Measurements from ENCODE around the gene LRRC52.
"Not testable (repeated sequence)": the region's sequence is repeated elsewhere in the genome, so short reads cannot be mapped to it uniquely, and the experiment has no call there.

LRRC52 gene

DNA sequence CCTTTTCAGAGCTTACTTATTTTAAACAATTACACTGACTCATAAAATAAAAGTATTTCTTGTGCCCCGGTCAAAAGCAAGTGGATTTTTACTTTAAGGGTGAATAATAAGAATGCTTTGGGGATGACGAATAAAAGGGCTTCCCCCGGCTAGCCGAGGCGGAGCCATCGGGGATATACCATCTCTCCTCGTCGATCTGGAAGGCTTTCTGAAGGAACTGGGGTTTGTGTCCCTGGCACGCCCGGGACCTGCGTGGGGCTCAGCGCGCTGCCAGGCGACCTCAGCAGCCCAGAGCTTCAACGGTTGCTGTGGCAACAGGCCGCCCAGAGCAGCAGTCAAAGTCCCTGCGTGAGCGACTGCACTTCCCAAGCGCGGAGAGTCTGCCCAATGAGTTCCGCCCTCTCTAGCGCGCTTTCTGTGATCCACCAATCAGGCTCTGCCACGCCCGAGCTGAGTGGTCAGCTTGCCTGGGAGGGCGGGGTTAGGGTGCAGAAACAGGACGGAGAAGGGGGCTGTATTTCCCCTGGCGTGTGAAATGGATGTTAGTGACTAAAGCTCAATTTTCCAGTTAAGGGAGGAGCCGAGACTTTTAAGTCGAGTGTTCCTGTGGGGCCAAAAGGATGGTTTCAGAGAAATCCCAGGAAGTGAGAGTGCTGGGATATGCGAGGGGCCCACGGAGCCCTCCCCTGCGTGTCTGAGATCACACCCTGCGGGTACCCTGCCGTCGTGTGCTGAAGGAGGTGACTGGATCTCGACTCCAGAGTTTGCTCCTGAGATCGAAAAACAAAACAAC is 54.3 kb downstream of the LRRC52 start:
- TF ChIP-seq, protein P1, sequence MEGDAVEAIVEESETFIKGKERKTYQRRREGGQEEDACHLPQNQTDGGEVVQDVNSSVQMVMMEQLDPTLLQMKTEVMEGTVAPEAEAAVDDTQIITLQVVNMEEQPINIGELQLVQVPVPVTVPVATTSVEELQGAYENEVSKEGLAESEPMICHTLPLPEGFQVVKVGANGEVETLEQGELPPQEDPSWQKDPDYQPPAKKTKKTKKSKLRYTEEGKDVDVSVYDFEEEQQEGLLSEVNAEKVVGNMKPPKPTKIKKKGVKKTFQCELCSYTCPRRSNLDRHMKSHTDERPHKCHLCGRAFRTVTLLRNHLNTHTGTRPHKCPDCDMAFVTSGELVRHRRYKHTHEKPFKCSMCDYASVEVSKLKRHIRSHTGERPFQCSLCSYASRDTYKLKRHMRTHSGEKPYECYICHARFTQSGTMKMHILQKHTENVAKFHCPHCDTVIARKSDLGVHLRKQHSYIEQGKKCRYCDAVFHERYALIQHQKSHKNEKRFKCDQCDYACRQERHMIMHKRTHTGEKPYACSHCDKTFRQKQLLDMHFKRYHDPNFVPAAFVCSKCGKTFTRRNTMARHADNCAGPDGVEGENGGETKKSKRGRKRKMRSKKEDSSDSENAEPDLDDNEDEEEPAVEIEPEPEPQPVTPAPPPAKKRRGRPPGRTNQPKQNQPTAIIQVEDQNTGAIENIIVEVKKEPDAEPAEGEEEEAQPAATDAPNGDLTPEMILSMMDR (conservative IDR thresholded peaks at IDR 0.05; ENCODE audit: low read depth, low read length): no peak
- H3K4me3 ChIP-seq (ENCODE audit: low read depth, low read length): peak overlapping the region; percentile 73
- DNase-seq (ENCODE audit: low read depth): peak; percentile 97

DNA sequence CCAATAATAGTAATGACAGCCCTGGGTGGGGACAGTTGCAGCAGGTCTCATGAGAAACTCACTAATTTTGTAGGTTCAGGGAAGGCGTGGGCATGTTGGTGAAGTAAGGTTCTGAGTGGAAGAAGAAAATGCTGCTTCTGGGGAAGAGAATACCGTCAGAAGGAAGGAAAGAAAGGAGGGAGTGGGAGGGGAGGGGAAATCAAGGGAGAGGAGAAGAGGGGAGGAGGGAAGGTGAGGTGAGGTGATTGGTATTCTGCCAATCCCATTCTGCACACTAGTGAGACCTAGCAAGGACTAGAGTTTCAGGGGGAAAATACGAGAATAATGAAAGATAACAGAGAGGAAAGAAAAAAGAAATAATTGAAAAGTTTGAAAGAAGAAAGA is 54.9 kb downstream of the LRRC52 start:
- peak overlapping the region; percentile 73 for H3K4me3 ChIP-seq (ENCODE audit: low read depth, low read length)
- DNase-seq (ENCODE audit: low read depth): no peak
- TF ChIP-seq, protein P1 (conservative IDR thresholded peaks at IDR 0.05; ENCODE audit: low read depth, low read length): no peak

DNA sequence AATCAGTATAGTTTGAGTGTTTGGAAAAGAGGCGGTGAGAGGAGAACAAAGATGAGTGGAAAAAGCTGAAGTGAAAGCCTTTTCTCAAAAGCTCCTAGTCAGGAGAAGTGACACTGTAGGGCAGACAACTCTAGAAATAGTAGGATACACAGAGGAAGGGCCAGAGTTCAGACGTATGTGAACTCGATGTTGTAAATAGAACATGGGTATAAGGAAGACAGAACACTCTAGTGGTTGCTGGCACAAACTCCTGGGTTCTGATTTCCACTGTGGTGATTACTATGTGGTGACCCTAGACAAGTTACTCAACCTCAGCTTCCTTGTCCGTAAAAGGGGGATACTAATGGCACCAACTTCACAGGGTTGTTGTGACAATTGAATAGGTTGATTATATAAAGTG is 57.0 kb downstream of the LRRC52 start:
- TF ChIP-seq, protein P1 (conservative IDR thresholded peaks at IDR 0.05; ENCODE audit: low read depth, low read length): no peak
- DNase-seq (ENCODE audit: low read depth): no peak
- H3K4me3 ChIP-seq (ENCODE audit: low read depth, low read length): no peak overlapping the region

DNA sequence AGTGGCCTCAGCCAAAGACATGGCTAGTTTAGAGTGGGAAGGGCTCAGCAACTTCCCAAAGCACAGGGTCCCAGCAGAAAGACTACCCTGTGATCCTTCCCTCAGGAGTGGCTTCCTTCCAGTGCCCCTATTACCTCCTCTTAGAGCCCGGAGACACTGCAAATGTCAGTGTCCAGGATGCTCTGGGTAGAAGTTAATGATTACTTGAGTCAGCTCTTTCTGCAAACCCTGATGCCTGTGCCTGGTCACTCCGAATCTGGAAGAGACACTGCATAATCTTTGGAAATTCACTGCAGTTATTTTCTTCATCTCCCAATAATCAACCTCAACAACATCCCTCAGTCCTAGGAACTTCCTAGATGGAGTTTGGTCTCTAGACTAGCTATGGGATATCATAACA is 60.0 kb downstream of the LRRC52 start:
- no peak for DNase-seq (ENCODE audit: low read depth)
- TF ChIP-seq, protein P1 (conservative IDR thresholded peaks at IDR 0.05; ENCODE audit: low read depth, low read length): no peak
- H3K4me3 ChIP-seq (ENCODE audit: low read depth, low read length): no peak overlapping the region

DNA sequence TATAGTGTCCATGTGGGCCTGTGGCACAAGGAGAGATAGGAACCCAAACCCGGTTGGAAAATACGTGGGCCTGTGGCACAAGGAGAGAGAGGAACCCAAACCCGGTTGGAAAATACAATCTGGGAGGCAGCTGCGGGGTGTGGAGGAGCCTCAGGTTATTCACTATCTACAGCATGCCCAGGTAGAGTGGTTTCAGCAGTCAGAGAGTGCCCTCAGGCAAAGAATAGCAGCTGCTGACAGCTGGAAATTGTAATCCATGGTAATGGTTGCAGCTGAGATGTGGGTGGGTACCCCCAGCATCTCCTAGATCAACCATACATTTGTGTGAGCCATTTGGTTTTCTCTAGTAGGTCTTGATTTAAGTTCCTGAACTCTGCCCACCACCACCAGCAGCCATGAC is 61.4 kb downstream of the LRRC52 start:
- TF ChIP-seq, protein P1 (conservative IDR thresholded peaks at IDR 0.05; ENCODE audit: low read depth, low read length): no peak
- no peak for DNase-seq (ENCODE audit: low read depth)
- H3K4me3 ChIP-seq (ENCODE audit: low read depth, low read length): no peak overlapping the region

DNA sequence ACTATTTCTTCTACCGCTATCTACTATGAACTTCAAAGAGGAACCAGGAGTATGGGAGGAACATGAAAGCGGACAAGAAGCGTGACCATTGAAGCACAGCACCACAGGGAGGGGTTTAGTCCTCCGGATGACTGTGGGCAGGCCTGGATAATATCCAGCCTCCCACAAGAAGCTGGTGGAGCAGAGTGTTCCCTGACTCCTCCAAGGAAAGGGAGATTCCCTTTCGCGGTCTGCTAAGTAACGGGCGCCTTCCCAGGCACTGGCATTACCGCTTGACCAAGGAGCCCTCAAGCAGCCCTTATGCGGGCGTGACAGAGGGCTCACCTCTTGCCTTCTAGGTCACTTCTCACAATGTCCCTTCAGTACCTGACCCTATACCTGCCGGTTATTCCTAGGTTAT is 62.9 kb downstream of the LRRC52 start:
- not testable (repeated sequence) for H3K4me3 ChIP-seq (ENCODE audit: low read depth, low read length); DNase-seq (ENCODE audit: low read depth)

DNA sequence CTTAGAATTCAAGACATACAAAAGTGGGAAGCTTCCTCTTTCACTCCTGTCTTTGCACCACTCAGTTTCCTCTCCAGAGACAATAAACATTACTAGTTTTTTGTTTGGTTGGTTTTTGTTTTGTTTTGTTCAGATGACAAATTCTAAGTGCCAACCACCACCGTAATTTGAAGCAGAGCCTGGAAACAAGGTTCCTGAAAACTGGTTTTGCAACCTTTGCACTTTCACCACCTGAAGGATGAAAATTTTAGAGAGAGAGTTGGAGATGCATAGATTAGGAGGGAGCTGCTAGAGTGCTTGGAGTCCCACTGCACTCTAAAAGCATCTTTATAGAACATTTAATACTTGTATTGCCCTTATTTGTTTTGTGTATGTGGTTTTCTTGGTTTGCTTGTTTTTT is 67.1 kb downstream of the LRRC52 start:
- no peak for DNase-seq (ENCODE audit: low read depth)
- no peak overlapping the region for H3K4me3 ChIP-seq (ENCODE audit: low read depth, low read length)

More for the DNA sequence above, 67.1 kb downstream of the LRRC52 start:
- TF ChIP-seq, protein P1 (conservative IDR thresholded peaks at IDR 0.05; ENCODE audit: low read depth, low read length): no peak
